Hepatocyte (in vitro differentiated cells): ENCODE data around the gene NEMP1.

Experiments
- CTCF ChIP-seq: fragments of 200-600 bp; sonication (generic); IDR thresholded peaks from 2 replicates; pipeline ENCODE4 v1.5.1; 2016; ENCODE audit warnings: antibody characterized with exemption, mild to moderate bottlenecking; ENCODE audit not compliant: poor library complexity
- EZH2 ChIP-seq: fragments of 200-600 bp; sonication (generic); IDR thresholded peaks from 2 replicates; pipeline ENCODE4 v1.6.1; 2016; ENCODE audit warnings: antibody characterized with exemption, mild to moderate bottlenecking, borderline replicate concordance

GRCh38 chr12:57098546-57098945, 20.0 kb upstream of the NEMP1 start:
- no peak for TF ChIP-seq CTCF
- TF ChIP-seq EZH2 = no peak
